WERI-Rb-1 (cell line): Measurements from ENCODE around the gene INTS13.
A peak's percentile ranks its signal among the peaks of the same experiment; 100 is the strongest.

Experiments used
- DNase-seq: peaks from one replicate; pipeline ENCODE4 v3.0.0-alpha.2; 2020
- H3K27ac ChIP-seq: fragments of 250-450 bp; sonication (Bioruptor Pico); 2 replicates; pipeline ENCODE4 v1.5.1; 2020; ENCODE audit warnings: mild to moderate bottlenecking, moderate library complexity
- H3K27me3 ChIP-seq: fragments of 250-450 bp; sonication (Bioruptor Pico); 2 replicates; pipeline ENCODE4 v1.5.1; 2021; ENCODE audit warnings: mild to moderate bottlenecking, low read depth, moderate library complexity; ENCODE audit not compliant: insufficient read depth, severe bottlenecking
- H3K36me3 ChIP-seq: fragments of 250-450 bp; sonication (Bioruptor Pico); 2 replicates; pipeline ENCODE4 v1.5.1; 2020; ENCODE audit warnings: mild to moderate bottlenecking, moderate library complexity
- H3K4me3 ChIP-seq: 2 replicates; pipeline ENCODE4 v1.5.1; 2011; ENCODE audit warnings: low read depth, mild to moderate bottlenecking, control low read depth, low read length
- H3K9me3 ChIP-seq: fragments of 250-450 bp; sonication (Bioruptor Pico); 2 replicates; pipeline ENCODE4 v1.5.1; 2021; ENCODE audit warnings: mild to moderate bottlenecking, moderate library complexity; ENCODE audit not compliant: severe bottlenecking
- CTCF ChIP-seq: IDR thresholded peaks from 2 replicates; pipeline ENCODE4 v1.5.1; 2011; ENCODE audit warnings: low read depth, mild to moderate bottlenecking, control low read depth, inconsistent platforms, low read length

INTS13 gene

GRCh38 chr12:26939192-26939832 lies 1.5 kb upstream of the INTS13 start:
- Histone ChIP-seq H3K27me3 (no peaks in the 10 kb centered on the region), H3K27ac (peak overlapping the region; percentile 97), H3K4me3 (peak overlapping the region; percentile 78), H3K36me3 (peaks cover 4% of the 10 kb centered on the region; the same call in 1 of the 2 replicates), H3K9me3 (no peaks in the 10 kb centered on the region)
- no peak for TF ChIP-seq CTCF
- no peak for DNase-seq

GRCh38 chr12:26938701-26939062 lies 901 bp upstream of the INTS13 start:
- H3K9me3 ChIP-seq: no peaks in the 10 kb centered on the region
- H3K4me3 ChIP-seq: peak overlapping the region; percentile 78
- no peak for TF ChIP-seq CTCF
- DNase-seq: no peak
- H3K36me3 ChIP-seq: peaks cover 4% of the 10 kb centered on the region; the same call in 1 of the 2 replicates
- no peaks in the 10 kb centered on the region for H3K27me3 ChIP-seq
- H3K27ac ChIP-seq: peak overlapping the region; percentile 97

GRCh38 chr12:26937443-26937862 lies 328 bp downstream of the INTS13 start:
- H3K27me3 ChIP-seq: no peaks in the 10 kb centered on the region
- H3K27ac ChIP-seq: peak overlapping the region; percentile 97
- no peak for DNase-seq
- H3K4me3 ChIP-seq: peak overlapping the region; percentile 78
- TF ChIP-seq CTCF: no peak
- peaks cover 4% of the 10 kb centered on the region; the same call in 1 of the 2 replicates for H3K36me3 ChIP-seq
- H3K9me3 ChIP-seq: no peaks in the 10 kb centered on the region

GRCh38 chr12:26936559-26937442 lies 980 bp downstream of the INTS13 start:
- no peaks in the 10 kb centered on the region for H3K27me3 ChIP-seq
- H3K9me3 ChIP-seq: no peaks in the 10 kb centered on the region
- DNase-seq: no peak
- H3K4me3 ChIP-seq: peak overlapping the region; percentile 78
- H3K27ac ChIP-seq: no peak overlapping the region
- H3K36me3 ChIP-seq: peaks cover 4% of the 10 kb centered on the region; the same call in 1 of the 2 replicates
- TF ChIP-seq CTCF: no peak

GRCh38 chr12:26935636-26936378 lies 2.0 kb downstream of the INTS13 start:
- Histone ChIP-seq H3K9me3 (no peaks in the 10 kb centered on the region), H3K4me3 (no peak overlapping the region), H3K27ac (no peak overlapping the region), H3K36me3 (peaks cover 10% of the 10 kb centered on the region), H3K27me3 (no peaks in the 10 kb centered on the region)
- DNase-seq: no peak
- TF ChIP-seq CTCF: no peak
